Panc1 (cell line): Measurements from ENCODE around the gene CUX1. TPM values are rescaled to one million over a fixed set of nuclear protein-coding genes. Genes with fewer than 3 reads are reported as not detected.

Experiments used
- ATAC-seq: fragments of 200-7000 bp; cut with Tn5 transposase; 2 replicates; pipeline ENCODE4 v1.9.1; 2020; ENCODE audit warnings: mild to moderate bottlenecking, moderate library complexity
- BruUV-seq: library from RNA; stranded (reverse); fragments of 400-500 nt; replicated peaks from 2 replicates; lab custom pipeline; 2021; lab: Mats Ljungman, UMichigan
- CTCF ChIA-PET: fragments of 300-600 bp; sonication (Branson Sonifier 250); formaldehyde crosslinking; loops from one replicate; lab custom pipeline; 2022; ENCODE audit warnings: antibody characterized with exemption; lab: Charles Lee
- POLR2A ChIA-PET: fragments of 300-600 bp; sonication (Branson Sonifier 250); formaldehyde crosslinking; loops from one replicate; lab custom pipeline; 2022; ENCODE audit warnings: antibody characterized with exemption; lab: Charles Lee
- DNase-seq: peaks from one replicate; pipeline ENCODE4 v3.0.0-alpha.2; 2010; ENCODE audit warnings: low read depth, low spot score
- H3K27ac ChIP-seq: 2 replicates; pipeline ENCODE4 v1.5.1; 2011; ENCODE audit warnings: mild to moderate bottlenecking, low read length, inconsistent platforms
- H3K27me3 ChIP-seq: fragments of 200-500 bp; sonication (Bioruptor generic); 2 replicates; pipeline ENCODE4 v1.6.0; 2014; ENCODE audit warnings: low read length, inconsistent platforms; ENCODE audit not compliant: control insufficient read depth, insufficient read depth
- H3K36me3 ChIP-seq: fragments of 200-500 bp; sonication (Bioruptor generic); 2 replicates; pipeline ENCODE4 v1.5.1; 2014; ENCODE audit warnings: inconsistent platforms, mild to moderate bottlenecking, low read length, moderate library complexity; ENCODE audit not compliant: control insufficient read depth, insufficient read depth
- H3K4me1 ChIP-seq: 2 replicates; pipeline ENCODE4 v1.5.1; 2011; ENCODE audit warnings: inconsistent platforms, mild to moderate bottlenecking, low read length, moderate library complexity; ENCODE audit not compliant: control insufficient read depth, insufficient read depth
- H3K4me3 ChIP-seq, 2 experiments: 2 replicates each; pipeline ENCODE4 v1.5.1; 2011 to 2012; ENCODE audit warnings: low read depth in 2 of 2, low read length in 2 of 2, mild to moderate bottlenecking in 2 of 2, inconsistent platforms in 1 of 2, moderate library complexity in 1 of 2
- H3K9me3 ChIP-seq: fragments of 200-500 bp; sonication (Bioruptor generic); 2 replicates; pipeline ENCODE4 v1.5.1; 2014; ENCODE audit warnings: low read depth, mild to moderate bottlenecking, inconsistent platforms, low read length, moderate library complexity; ENCODE audit not compliant: control insufficient read depth, insufficient read depth
- POLR2AphosphoS5 ChIP-seq: IDR thresholded peaks from 2 replicates; pipeline ENCODE4 v1.6.1; 2012; ENCODE audit warnings: mild to moderate bottlenecking, low read depth, low read length, moderate library complexity
- SIN3A ChIP-seq: IDR thresholded peaks from 2 replicates; pipeline ENCODE4 v1.6.1; 2012; ENCODE audit warnings: low read depth, mild to moderate bottlenecking, low read length, moderate library complexity, borderline replicate concordance; ENCODE audit not compliant: insufficient read depth
- TCF7L2 ChIP-seq: IDR thresholded peaks from 2 replicates; pipeline ENCODE4 v1.6.1; 2011; ENCODE audit warnings: mild to moderate bottlenecking, low read depth, low read length, inconsistent platforms
- in situ Hi-C: cut with HindIII; loops from 2 replicates; pipeline ENCODE4 v1.10.0; 2016; ENCODE audit warnings: low sequenced_read_pairs, low pct_unique_long_range_greater_than_20kb
- intact Hi-C: fragments of 100-400 bp; cut with micrococcal nuclease; formaldehyde crosslinking; loops from one replicate; pipeline ENCODE4 v1.10.0; 2022; ENCODE audit not compliant: unreplicated experiment
- total RNA-seq: library from RNA; stranded (reverse); gene quantifications from one replicate; pipeline ENCODE4 v1.2.1, GENCODE V29; 2021; ENCODE audit not compliant: unreplicated experiment
- TF ChIP-seq, protein P1 (sequence below): fragments of 450-650 bp; IDR thresholded peaks from 2 replicates; pipeline ENCODE4 v1.5.1; 2017; ENCODE audit warnings: mild to moderate bottlenecking
- TF ChIP-seq, protein P2 (sequence below), 2 experiments: IDR thresholded peaks; 2 replicates each; pipeline ENCODE4 v1.6.1; 2011 to 2012; ENCODE audit warnings: low read depth in 2 of 2, control low read depth in 1 of 2, low read length in 1 of 2, mild to moderate bottlenecking in 1 of 2, moderate library complexity in 1 of 2; ENCODE audit not compliant: insufficient read depth in 1 of 2

Gene CUX1
- total RNA-seq, 1 experiment from 2014 or later = 50.9 TPM

DNA sequence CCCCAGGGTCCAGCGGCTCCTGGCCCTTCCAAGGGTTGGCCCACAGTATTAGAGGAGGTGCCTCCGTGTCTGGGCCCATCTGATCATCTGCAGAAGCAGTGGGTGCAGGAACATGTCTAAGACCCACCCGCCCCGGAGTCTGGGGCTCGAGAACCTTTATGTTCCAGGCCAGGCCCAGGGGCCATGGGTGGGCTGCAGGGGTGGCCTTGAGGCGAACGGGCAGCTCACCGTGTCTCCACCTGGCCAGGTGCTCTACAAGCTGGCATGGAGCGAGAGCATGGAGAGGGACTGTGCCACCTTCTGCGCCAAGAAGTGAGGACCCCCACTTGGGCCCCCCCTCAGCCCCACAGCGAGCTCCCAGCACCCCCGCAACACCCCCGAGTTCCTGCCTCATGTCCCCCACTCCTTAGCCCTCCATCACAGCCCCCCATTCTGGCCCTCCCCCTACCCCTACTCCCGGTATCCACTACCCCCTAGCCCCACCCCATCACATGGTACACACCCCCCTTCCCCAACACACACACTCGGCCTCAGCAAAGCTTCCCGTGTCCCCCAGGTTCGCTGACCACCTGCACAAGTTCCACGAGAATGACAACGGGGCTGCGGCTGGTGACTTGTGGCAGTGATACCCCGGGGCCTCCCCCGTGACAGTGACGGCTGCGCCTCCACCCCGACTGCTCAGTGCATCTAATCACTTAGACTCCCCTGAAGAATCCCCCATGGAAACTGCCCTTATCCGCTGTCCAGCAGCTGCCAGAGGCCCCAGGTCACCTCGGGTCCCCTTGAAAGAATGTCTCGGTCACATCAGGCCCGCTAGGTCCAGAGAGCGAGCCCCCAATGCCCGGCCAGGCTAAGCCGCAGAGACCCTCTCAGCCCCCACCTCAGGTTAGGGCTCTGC lies 465.3 kb downstream of the CUX1 start:
- in situ Hi-C loops (loop anchor here (10.0 kb wide), 1 partner anchor 132 kb away; no protein-coding TSS in a partner anchor), intact Hi-C loops (no loop called here)
- H3K4me1 ChIP-seq = no peaks in the 10 kb centered on the region; the same call in 1 of the 2 replicates
- CTCF ChIA-PET = interaction anchor here (0.6 kb wide), 1 partner anchor 104 kb away, joined by 5 read pairs; no protein-coding TSS in a partner anchor
- no peaks in the 10 kb centered on the region for H3K9me3 ChIP-seq
- no peaks in the 10 kb centered on the region for H3K36me3 ChIP-seq
- no TSS peak for BruUV-seq
- H3K27ac ChIP-seq = no peak overlapping the region
- H3K27me3 ChIP-seq = no peaks in the 10 kb centered on the region
- ATAC-seq (no peak), DNase-seq (no peak)
- TF ChIP-seq SIN3A = no peak
- TF ChIP-seq, protein P1, sequence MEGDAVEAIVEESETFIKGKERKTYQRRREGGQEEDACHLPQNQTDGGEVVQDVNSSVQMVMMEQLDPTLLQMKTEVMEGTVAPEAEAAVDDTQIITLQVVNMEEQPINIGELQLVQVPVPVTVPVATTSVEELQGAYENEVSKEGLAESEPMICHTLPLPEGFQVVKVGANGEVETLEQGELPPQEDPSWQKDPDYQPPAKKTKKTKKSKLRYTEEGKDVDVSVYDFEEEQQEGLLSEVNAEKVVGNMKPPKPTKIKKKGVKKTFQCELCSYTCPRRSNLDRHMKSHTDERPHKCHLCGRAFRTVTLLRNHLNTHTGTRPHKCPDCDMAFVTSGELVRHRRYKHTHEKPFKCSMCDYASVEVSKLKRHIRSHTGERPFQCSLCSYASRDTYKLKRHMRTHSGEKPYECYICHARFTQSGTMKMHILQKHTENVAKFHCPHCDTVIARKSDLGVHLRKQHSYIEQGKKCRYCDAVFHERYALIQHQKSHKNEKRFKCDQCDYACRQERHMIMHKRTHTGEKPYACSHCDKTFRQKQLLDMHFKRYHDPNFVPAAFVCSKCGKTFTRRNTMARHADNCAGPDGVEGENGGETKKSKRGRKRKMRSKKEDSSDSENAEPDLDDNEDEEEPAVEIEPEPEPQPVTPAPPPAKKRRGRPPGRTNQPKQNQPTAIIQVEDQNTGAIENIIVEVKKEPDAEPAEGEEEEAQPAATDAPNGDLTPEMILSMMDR = no peak
- TF ChIP-seq POLR2AphosphoS5 = no peak
- TF ChIP-seq TCF7L2 = no peak
- TF ChIP-seq, protein P2, sequence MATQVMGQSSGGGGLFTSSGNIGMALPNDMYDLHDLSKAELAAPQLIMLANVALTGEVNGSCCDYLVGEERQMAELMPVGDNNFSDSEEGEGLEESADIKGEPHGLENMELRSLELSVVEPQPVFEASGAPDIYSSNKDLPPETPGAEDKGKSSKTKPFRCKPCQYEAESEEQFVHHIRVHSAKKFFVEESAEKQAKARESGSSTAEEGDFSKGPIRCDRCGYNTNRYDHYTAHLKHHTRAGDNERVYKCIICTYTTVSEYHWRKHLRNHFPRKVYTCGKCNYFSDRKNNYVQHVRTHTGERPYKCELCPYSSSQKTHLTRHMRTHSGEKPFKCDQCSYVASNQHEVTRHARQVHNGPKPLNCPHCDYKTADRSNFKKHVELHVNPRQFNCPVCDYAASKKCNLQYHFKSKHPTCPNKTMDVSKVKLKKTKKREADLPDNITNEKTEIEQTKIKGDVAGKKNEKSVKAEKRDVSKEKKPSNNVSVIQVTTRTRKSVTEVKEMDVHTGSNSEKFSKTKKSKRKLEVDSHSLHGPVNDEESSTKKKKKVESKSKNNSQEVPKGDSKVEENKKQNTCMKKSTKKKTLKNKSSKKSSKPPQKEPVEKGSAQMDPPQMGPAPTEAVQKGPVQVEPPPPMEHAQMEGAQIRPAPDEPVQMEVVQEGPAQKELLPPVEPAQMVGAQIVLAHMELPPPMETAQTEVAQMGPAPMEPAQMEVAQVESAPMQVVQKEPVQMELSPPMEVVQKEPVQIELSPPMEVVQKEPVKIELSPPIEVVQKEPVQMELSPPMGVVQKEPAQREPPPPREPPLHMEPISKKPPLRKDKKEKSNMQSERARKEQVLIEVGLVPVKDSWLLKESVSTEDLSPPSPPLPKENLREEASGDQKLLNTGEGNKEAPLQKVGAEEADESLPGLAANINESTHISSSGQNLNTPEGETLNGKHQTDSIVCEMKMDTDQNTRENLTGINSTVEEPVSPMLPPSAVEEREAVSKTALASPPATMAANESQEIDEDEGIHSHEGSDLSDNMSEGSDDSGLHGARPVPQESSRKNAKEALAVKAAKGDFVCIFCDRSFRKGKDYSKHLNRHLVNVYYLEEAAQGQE (IDR thresholded peaks at IDR 0.05; ENCODE audit: insufficient read depth in 1 of 2, low read depth in 2 of 2, low read length in 1 of 2) = no peak
- POLR2A ChIA-PET = no interaction called here
- no peak overlapping the region for H3K4me3 ChIP-seq

DNA sequence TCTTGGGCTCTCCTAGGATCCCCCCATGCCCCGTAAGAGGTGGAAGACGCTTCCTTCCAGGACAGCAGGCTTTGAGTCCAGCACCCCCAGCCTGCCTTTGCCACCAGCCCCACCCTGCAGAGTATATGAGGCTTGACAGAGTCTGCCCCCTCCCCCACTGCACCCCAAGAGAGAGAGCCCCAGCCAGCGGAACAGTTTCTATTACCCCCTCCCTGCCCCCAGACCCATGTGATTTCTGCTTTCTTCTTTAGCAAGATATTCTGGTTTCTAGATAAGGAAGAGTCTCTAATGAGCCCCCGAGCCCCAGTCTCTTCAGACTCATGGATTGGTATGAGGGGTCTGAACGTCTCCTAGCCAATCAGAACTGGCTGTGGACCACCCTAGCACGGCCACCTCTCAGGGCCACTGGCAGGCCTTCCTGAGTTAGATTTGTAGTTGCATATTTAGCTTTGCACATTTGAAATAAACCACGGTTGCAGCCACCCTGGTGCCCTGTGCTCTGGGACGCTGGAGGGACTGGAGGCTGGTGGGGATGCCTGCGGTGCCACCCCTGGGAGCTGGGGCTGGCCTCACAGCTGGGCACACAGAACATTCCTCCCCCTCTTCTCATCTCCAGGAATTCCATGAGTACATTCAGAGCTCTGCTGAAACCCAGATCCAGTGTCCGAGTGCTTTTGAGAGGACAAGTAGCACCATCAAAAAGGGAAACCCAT lies 466.2 kb downstream of the CUX1 start:
- no TSS peak for BruUV-seq
- no peaks in the 10 kb centered on the region for H3K27me3 ChIP-seq
- ChIA-PET CTCF (no interaction called here), POLR2A (no interaction called here)
- no peak overlapping the region for H3K27ac ChIP-seq
- no peaks in the 10 kb centered on the region for H3K9me3 ChIP-seq
- intact Hi-C loops (no loop called here), in situ Hi-C loops (loop anchor here (10.0 kb wide), 1 partner anchor 131 kb away; no protein-coding TSS in a partner anchor)
- no peak for ATAC-seq
- no peak for TF ChIP-seq TCF7L2
- TF ChIP-seq SIN3A = no peak
- TF ChIP-seq, protein P2 (IDR thresholded peaks at IDR 0.05; ENCODE audit: insufficient read depth in 1 of 2, low read depth in 2 of 2, low read length in 1 of 2) = no peak
- TF ChIP-seq POLR2AphosphoS5 = no peak
- TF ChIP-seq, protein P1 = no peak
- H3K4me3 ChIP-seq = no peak overlapping the region
- no peak for DNase-seq
- H3K36me3 ChIP-seq = no peaks in the 10 kb centered on the region
- no peaks in the 10 kb centered on the region; the same call in 1 of the 2 replicates for H3K4me1 ChIP-seq
